WI38 (cell line): ENCODE measurements around the gene SLC7A5.

Experiments used
- H3K4me3 ChIP-seq: 2 replicates; pipeline ENCODE4 v1.5.1; 2011; ENCODE audit warnings: low read depth, mild to moderate bottlenecking, control low read depth, low read length
- CTCF ChIP-seq: IDR thresholded peaks from 2 replicates; pipeline ENCODE4 v1.5.1; 2012; ENCODE audit warnings: low read depth, mild to moderate bottlenecking, control low read depth, low read length

SLC7A5 gene

GRCh38 chr16:87832137-87832527, 37.2 kb downstream of the SLC7A5 start:
- no peak for TF ChIP-seq CTCF
- no peak overlapping the region for H3K4me3 ChIP-seq

DNA sequence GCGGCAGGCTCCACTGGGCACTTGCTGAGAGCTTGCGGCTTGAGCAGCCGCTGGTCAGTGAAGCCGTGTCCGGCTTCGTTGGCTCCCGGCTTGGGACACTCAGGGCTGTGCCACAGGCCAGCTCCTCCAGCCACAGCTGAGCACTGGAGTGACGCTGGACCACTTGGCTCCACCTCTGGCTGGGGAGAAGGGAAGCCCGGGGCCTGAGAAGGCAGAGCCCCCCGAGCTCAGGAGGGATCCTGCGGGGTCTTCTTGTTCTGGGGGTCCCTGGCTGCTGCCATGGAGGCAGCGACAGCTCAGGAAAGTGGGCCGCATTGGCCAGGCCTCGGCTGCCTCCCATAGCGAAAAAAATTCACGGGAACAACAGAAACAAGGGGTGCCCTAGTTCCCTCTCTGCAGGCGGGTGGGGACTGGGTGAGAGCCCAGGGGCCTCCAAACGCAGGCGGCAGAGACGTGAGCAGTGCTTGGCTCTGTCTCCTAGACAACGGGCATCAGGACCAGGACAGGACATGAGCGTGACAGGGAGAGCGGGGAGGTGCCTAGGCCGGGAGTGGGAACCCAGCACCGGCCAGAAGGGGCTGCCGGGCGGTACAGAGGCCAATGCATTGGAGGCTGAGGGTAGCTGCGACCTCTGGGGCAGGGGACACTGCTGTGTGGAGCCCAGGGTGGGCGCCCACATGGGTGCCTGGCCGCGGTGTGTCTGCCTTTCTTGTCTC, 37.7 kb downstream of the SLC7A5 start:
- H3K4me3 ChIP-seq, result no peak overlapping the region
- no peak for TF ChIP-seq CTCF

DNA sequence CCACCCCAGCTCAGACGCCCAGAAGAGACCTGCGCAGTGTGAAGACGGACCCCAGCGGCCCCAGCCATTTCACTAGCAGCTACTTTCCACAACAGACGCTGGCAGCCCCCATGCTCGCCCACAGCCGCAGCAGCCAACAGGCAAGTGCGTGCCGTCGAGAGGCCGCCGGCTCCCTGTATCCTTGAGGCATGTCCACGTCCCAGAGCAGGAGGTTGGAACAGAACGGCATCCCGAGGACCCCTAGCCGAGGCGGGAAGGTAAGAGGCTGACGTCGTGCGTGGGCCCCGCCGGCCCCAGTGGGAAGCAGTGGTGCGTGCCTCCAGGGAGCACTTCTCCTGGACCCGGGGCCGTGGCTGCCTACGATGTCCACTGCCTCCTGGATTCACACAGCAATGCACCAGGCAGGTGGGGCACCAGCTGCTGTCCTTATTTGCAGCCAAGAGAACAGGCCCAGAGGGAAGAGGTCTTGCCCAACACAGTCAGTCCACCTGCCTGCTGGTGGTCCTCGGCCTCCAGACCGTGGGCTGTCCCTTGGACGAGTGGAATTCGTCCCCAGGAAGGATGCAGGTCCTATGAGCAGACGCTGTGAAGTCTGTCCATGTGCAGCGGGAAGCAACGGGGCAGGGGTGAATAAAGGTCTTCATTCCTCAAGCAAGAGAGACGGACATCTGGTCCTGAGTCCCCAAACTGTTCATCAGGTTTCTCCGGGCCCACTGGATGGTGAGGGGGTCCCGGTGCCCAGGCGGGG, 38.5 kb downstream of the SLC7A5 start:
- H3K4me3 ChIP-seq, result no peak overlapping the region
- TF ChIP-seq CTCF, result no peak

DNA sequence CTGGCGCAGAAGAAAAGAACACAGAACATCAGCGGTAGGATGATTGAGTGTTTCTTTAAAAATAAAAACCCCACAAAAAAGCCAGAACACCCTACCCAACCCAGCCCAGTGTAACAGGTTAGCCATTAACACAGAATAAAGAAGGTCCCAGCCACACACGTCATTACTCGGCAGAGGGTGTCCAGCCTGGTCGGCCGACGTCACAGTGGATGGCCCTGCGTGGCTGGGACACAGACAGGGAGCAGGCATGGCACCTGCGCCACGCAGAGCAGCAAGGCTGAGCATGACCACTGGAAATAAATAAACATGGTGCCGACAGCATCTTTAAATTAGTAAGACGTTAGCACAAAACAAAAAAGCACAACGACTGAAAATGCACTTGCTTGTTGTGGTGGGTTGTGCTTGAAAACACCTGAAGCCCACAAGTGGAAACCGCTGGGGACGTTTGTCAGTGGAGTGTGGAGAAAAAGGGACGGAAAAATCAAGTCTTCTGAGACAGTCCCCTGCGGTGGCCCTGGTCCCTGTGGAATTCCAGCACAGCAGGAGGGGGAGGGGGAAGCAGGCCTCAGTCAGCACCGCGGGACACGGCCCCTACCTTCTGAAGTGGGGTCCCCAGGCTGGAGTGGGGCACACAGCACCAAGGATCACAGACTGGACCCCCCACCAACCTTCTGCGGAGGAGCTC, 39.2 kb downstream of the SLC7A5 start:
- H3K4me3 ChIP-seq, result no peak overlapping the region
- TF ChIP-seq CTCF, result no peak

DNA sequence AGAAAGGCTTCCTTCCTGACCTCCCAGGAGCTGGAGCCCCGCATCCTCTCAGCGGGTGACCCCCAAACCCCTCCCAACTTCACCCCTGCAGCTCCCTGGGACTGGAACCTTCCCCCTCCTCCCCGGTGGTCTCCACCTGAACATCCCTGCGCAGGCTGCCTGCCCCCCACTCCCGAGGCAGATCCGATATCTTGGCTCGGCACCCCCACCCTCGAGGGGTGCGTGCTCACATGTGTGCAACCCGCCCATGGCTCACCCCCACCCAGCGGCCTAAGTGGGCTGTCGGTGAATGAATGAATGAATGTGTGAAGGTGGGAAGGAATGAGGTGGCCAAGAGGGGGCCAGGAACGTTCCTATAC, 39.7 kb downstream of the SLC7A5 start:
- no peak for TF ChIP-seq CTCF
- H3K4me3 ChIP-seq, result no peak overlapping the region

- TF ChIP-seq CTCF, result no peak
These were observed 40.2 kb downstream of the SLC7A5 start for GRCh38 chr16:87828907-87829621.

More at GRCh38 chr16:87828907-87829621, 40.2 kb downstream of the SLC7A5 start:
- no peak overlapping the region for H3K4me3 ChIP-seq
